ENCODE data around the gene CEACAM20. TPM values are rescaled to one million over a fixed set of nuclear protein-coding genes. Genes with fewer than 3 reads are reported as not detected.
A peak's percentile ranks its signal among the peaks of the same experiment; 100 is the strongest.

The CEACAM20 gene
- not detected for total RNA-seq
- under 1 TPM in 1 of 3 donors, not detected in 2; 0.03 TPM for polyA plus RNA-seq
- long read RNA-seq, donor 1 = 0 reads
- long read RNA-seq, donor 2 = 0 reads

DNA sequence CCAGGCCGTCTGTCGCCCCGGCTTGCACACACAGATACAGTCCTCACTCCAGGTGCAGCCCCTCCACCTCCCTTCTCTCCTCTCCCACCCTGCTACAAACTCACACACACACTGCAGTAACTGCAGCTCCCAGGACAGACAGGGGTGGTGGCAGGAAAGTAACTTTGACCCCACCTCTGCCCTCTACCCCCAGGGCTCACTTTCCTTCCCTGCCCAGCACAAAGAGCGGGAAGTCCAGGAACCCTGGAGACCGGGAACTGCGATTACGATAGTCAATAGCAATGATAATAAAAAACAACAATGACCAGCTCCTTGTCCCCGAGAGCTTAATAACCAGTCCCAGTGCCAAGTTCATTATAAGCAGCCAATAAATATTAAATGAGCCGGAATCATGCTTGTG lies at the start of gene CEACAM20:
Gene CEACAM20, minus strand, starts transcription at position 140 of the 400 bp plus-strand sequence. CDS start 166 bp downstream, outside the sequence.
- ATAC-seq (no peak), DNase-seq (no peak)
- WGBS, 3 donors = 63 to 69% (median 65%) methylated on average over 9 of the region's 9 CpGs
- intact Hi-C loops (cut with DNase I) = no loop called here
- Histone ChIP-seq H3K27me3 (ENCODE audit: insufficient read depth in 3 of 3, low read length in 2 of 3) (peaks cover 0 to 2% (median 0%) of the 10 kb centered on the region in 3 donors), H3K4me1 (no peaks in the 10 kb centered on the region), H3K36me3 (ENCODE audit: insufficient read depth in 1 of 2, low read depth in 1 of 2) (no peaks in the 10 kb centered on the region), H3K4me3 (no peak within 1 kb of the TSS), H3K9me3 (no peaks in the 10 kb centered on the region), H3K27ac (no peak within 1 kb of the TSS)
- TF ChIP-seq, protein P1, sequence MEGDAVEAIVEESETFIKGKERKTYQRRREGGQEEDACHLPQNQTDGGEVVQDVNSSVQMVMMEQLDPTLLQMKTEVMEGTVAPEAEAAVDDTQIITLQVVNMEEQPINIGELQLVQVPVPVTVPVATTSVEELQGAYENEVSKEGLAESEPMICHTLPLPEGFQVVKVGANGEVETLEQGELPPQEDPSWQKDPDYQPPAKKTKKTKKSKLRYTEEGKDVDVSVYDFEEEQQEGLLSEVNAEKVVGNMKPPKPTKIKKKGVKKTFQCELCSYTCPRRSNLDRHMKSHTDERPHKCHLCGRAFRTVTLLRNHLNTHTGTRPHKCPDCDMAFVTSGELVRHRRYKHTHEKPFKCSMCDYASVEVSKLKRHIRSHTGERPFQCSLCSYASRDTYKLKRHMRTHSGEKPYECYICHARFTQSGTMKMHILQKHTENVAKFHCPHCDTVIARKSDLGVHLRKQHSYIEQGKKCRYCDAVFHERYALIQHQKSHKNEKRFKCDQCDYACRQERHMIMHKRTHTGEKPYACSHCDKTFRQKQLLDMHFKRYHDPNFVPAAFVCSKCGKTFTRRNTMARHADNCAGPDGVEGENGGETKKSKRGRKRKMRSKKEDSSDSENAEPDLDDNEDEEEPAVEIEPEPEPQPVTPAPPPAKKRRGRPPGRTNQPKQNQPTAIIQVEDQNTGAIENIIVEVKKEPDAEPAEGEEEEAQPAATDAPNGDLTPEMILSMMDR (IDR thresholded peaks at IDR 0.05) = no peak

DNA sequence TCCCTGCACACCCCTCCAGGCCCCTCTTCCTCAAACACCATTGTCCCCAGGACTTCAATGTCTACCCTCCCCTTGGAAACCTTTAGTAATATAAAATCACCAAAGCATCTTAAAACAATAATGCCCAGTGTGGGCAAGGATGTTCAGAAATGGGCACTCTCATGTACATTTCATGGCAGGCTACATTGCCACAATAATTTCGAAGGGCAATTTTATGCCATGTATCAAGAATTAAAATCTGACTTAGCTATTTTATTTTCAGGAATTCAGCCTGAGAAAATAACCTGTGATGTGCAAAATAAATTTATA lies 48.0 kb upstream of the CEACAM20 start:
- H3K27me3 ChIP-seq (ENCODE audit: insufficient read depth in 3 of 3, low read length in 2 of 3) = no peaks in the 10 kb centered on the region
- TF ChIP-seq, protein P1 (IDR thresholded peaks at IDR 0.05) = no peak
- no peak overlapping the region for H3K4me3 ChIP-seq
- no peak for DNase-seq
- intact Hi-C loops (cut with DNase I) = loop anchor here in 1 of 2 donors (10.0 kb wide), 1 partner anchor 267 kb away; the partner anchor contains the start of gene NECTIN2
- H3K9me3 ChIP-seq = no peaks in the 10 kb centered on the region
- 52 to 83% (median 58%) methylated on average over 1 of the region's 1 CpG for WGBS, 3 donors
- no peaks in the 10 kb centered on the region for H3K4me1 ChIP-seq
- ATAC-seq = no peak
- H3K27ac ChIP-seq = no peak overlapping the region
- no peaks in the 10 kb centered on the region for H3K36me3 ChIP-seq (ENCODE audit: insufficient read depth in 1 of 2, low read depth in 1 of 2)

DNA sequence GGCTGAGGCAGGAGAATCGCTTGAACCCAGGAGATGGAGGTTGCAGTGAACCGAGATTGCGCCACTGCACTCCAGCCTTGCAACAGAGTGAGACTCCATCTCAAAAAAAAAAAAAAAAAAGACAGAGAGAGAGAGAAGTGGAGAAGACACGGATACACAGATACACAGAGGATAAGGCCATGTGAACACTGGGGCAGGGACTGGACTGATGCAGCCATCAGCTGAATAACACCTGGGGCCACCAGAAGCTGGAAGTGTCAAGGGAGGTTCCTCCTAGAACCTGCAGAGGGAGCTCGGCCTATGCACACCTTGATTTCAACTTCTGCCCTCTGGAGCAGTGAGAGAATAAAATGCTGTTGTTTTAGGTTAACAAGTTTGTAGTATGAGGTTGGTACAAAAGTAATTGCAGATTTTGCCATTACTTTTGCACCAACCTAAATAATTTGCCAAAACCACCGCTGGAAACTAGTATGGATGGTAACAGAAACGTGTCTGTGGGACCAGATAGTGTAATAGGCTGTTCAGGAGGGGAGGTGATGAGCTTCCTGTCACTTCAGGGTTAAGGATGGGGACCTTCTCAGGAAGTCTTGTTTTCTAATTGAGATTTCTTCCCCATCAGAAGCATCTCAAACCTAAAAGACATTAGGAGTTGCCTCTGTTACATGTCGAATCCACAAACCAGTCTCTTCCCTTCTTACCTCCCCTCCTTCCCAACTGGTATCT lies 47.5 kb upstream of the CEACAM20 start:
- H3K4me3 ChIP-seq = no peak overlapping the region
- intact Hi-C loops (cut with DNase I) = loop anchor here in 1 of 2 donors (10.0 kb wide), 1 partner anchor 268 kb away; the partner anchor contains the start of gene NECTIN2
- WGBS, 3 donors = 70 to 75% (median 72%) methylated on average over 8 of the region's 8 CpGs
- no peaks in the 10 kb centered on the region for H3K36me3 ChIP-seq (ENCODE audit: insufficient read depth in 1 of 2, low read depth in 1 of 2)
- no peak overlapping the region for H3K27ac ChIP-seq
- H3K27me3 ChIP-seq (ENCODE audit: insufficient read depth in 3 of 3, low read length in 2 of 3) = no peaks in the 10 kb centered on the region
- ATAC-seq (peak; percentile 53 to 62 (median 57)), DNase-seq (no peak)
- no peaks in the 10 kb centered on the region for H3K9me3 ChIP-seq
- no peaks in the 10 kb centered on the region for H3K4me1 ChIP-seq
- TF ChIP-seq, protein P1 (IDR thresholded peaks at IDR 0.05) = peak; percentile 50

DNA sequence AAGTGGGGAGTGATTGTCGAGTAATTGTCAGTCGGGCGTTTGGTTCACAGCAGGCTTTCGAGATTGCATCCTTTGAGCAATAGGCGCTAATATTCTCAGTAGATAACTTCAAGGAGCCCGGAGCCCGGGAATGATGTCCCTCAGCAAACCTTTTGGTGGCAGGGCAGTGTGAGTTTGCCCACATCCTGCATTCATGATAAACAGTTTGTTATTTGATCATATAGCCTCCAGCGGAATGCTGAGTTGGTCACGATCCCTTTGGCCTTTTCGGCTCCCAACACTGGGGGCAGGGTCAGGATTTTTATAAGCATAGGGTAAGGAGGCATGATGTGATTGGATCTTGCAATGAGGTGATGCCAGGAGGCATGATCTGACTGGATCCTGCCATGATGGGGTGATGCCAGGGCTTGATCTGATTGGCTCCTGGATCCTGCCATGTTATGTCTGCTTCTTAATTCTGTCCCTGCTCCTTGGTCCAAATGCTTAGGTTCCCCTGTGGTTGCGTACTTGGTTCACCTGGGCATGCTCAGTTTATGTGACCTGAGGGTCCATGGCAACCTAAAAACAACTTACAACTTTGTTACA lies 45.7 kb upstream of the CEACAM20 start:
- 75 to 81% (median 81%) methylated on average over 11 of the region's 11 CpGs for WGBS, 3 donors
- no peaks in the 10 kb centered on the region for H3K4me1 ChIP-seq
- H3K27me3 ChIP-seq (ENCODE audit: insufficient read depth in 3 of 3, low read length in 2 of 3) = peaks cover 0 to 3% (median 0%) of the 10 kb centered on the region in 3 donors
- DNase-seq = no peak
- H3K9me3 ChIP-seq = no peaks in the 10 kb centered on the region
- H3K27ac ChIP-seq = no peak overlapping the region
- H3K4me3 ChIP-seq = no peak overlapping the region
- intact Hi-C loops (cut with DNase I) = loop anchor here in 1 of 2 donors (10.0 kb wide), 1 partner anchor 270 kb away; the partner anchor contains the start of gene NECTIN2
- no peak for ATAC-seq
- TF ChIP-seq, protein P1 (IDR thresholded peaks at IDR 0.05) = no peak
- H3K36me3 ChIP-seq (ENCODE audit: insufficient read depth in 1 of 2, low read depth in 1 of 2) = no peaks in the 10 kb centered on the region

All from psoas muscle (tissue), 8 donors.